Trophoblast cell (in vitro differentiated cells and primary cell): ENCODE results near the gene MGME1.

Source experiments
- DNase-seq, 2 donors: peaks; one replicate each; pipeline ENCODE4 v3.0.0-alpha.2; 2016
- H2AFZ ChIP-seq: 2 replicates; pipeline ENCODE4 v1.6.1; 2013; ENCODE audit warnings: low read length, moderate library complexity, mild to moderate bottlenecking; ENCODE audit not compliant: insufficient read depth, poor library complexity
- H2AK5ac ChIP-seq: 2 replicates; pipeline ENCODE4 v1.6.1; 2013; ENCODE audit warnings: mild to moderate bottlenecking, low read length
- H2BK120ac ChIP-seq: 2 replicates; pipeline ENCODE4 v1.6.1; 2013; ENCODE audit warnings: low read length, mild to moderate bottlenecking, moderate library complexity; ENCODE audit not compliant: insufficient read depth, poor library complexity
- H2BK12ac ChIP-seq: 2 replicates; pipeline ENCODE4 v1.6.1; 2013; ENCODE audit warnings: mild to moderate bottlenecking, low read length, moderate library complexity
- H2BK5ac ChIP-seq: 2 replicates; pipeline ENCODE4 v1.6.1; 2013; ENCODE audit warnings: low read length, low read depth, moderate library complexity, mild to moderate bottlenecking; ENCODE audit not compliant: poor library complexity
- H3K14ac ChIP-seq: 2 replicates; pipeline ENCODE4 v1.6.1; 2013; ENCODE audit warnings: mild to moderate bottlenecking, low read length
- H3K18ac ChIP-seq: 2 replicates; pipeline ENCODE4 v1.6.1; 2013; ENCODE audit warnings: mild to moderate bottlenecking, low read length
- H3K23ac ChIP-seq: 2 replicates; pipeline ENCODE4 v1.6.1; 2013; ENCODE audit warnings: low read length
- H3K27ac ChIP-seq: 2 replicates; pipeline ENCODE4 v1.5.1; 2013; ENCODE audit warnings: low read depth, mild to moderate bottlenecking, inconsistent platforms, low read length, moderate library complexity
- H3K27me3 ChIP-seq: 2 replicates; pipeline ENCODE4 v1.6.1; 2013; ENCODE audit warnings: inconsistent platforms, mild to moderate bottlenecking, low read length, moderate library complexity; ENCODE audit not compliant: insufficient read depth
- H3K36me3 ChIP-seq, 2 experiments: 1 replicate in 1 of 2; 2 replicates in 1 of 2; pipeline ENCODE4 v1.6.1; 2013; ENCODE audit warnings: low read length in 2 of 2, mild to moderate bottlenecking in 2 of 2, moderate library complexity in 1 of 2; ENCODE audit not compliant: insufficient read depth in 2 of 2, control insufficient read depth in 1 of 2
- H3K4ac ChIP-seq: 2 replicates; pipeline ENCODE4 v1.6.1; 2013; ENCODE audit warnings: low read depth, mild to moderate bottlenecking, low read length, moderate library complexity
- H3K4me1 ChIP-seq, 2 experiments: 1 replicate in 1 of 2; 2 replicates in 1 of 2; pipeline ENCODE4 v1.6.1; 2013; ENCODE audit warnings: low read length in 2 of 2, mild to moderate bottlenecking in 2 of 2, moderate library complexity in 1 of 2; ENCODE audit not compliant: insufficient read depth in 2 of 2, control insufficient read depth in 1 of 2
- H3K4me2 ChIP-seq: 2 replicates; pipeline ENCODE4 v1.6.1; 2013; ENCODE audit warnings: inconsistent platforms, mild to moderate bottlenecking, low read length, moderate library complexity
- H3K4me3 ChIP-seq: 2 replicates; pipeline ENCODE4 v1.5.1; 2013; ENCODE audit warnings: mild to moderate bottlenecking, low read depth, low read length, inconsistent platforms
- H3K79me1 ChIP-seq: one replicate; pipeline ENCODE4 v1.6.1; 2013; ENCODE audit warnings: low read length
- H3K79me2 ChIP-seq: 2 replicates; pipeline ENCODE4 v1.6.1; 2013; ENCODE audit warnings: low read length, mild to moderate bottlenecking; ENCODE audit not compliant: control insufficient read depth, insufficient read depth, poor library complexity
- H3K9ac ChIP-seq: 2 replicates; pipeline ENCODE4 v1.6.1; 2013; ENCODE audit warnings: mild to moderate bottlenecking, low read length
- H3K9me3 ChIP-seq: 2 replicates; pipeline ENCODE4 v1.6.1; 2013; ENCODE audit warnings: low read depth, mild to moderate bottlenecking, control low read depth, inconsistent platforms, low read length; ENCODE audit not compliant: insufficient read depth
- H4K12ac ChIP-seq: 2 replicates; pipeline ENCODE4 v1.6.1; 2013; ENCODE audit warnings: low read depth, mild to moderate bottlenecking, low read length, moderate library complexity
- H4K8ac ChIP-seq: 2 replicates; pipeline ENCODE4 v1.6.1; 2013; ENCODE audit warnings: low read depth, mild to moderate bottlenecking, low read length, moderate library complexity
- H4K91ac ChIP-seq: one replicate; pipeline ENCODE4 v1.6.1; 2013; ENCODE audit warnings: low read depth, mild to moderate bottlenecking, low read length, moderate library complexity
- WGBS: extraction: QIAGEN DNeasy Blood & Tissue Kit; methylation state at CpG from one replicate; pipeline ENCODE4 v1.1.7; 2013; ENCODE audit warnings: missing lambda C conversion rate; ENCODE audit not compliant: insufficient read length, insufficient coverage; ENCODE audit errors: extremely low coverage; 5-methylcytosine and 5-hydroxymethylcytosine counted together

The MGME1 gene

GRCh38 chr20:18031888-18032509 lies 63.2 kb downstream of the MGME1 start:
- no peak overlapping the region for H2BK12ac ChIP-seq
- no peaks in the 10 kb centered on the region for H3K79me1 ChIP-seq
- no peaks in the 10 kb centered on the region for H3K9me3 ChIP-seq
- H3K4me1 ChIP-seq: peaks cover 4 to 5% of the 10 kb centered on the region in 2 experiments
- H3K18ac ChIP-seq: no peak overlapping the region
- no peak overlapping the region for H2AFZ ChIP-seq
- H3K27ac ChIP-seq: no peak overlapping the region
- H3K14ac ChIP-seq: no peak overlapping the region
- H2BK5ac ChIP-seq: no peak overlapping the region
- no peak overlapping the region for H3K23ac ChIP-seq
- no peak overlapping the region for H3K4me3 ChIP-seq
- H3K4me2 ChIP-seq: no peak overlapping the region
- no peaks in the 10 kb centered on the region for H3K27me3 ChIP-seq
- no peak overlapping the region for H4K91ac ChIP-seq
- no peaks in the 10 kb centered on the region for H3K79me2 ChIP-seq
- H4K12ac ChIP-seq: no peak overlapping the region
- no CpG with 5 or more reads among the region's 7 CpGs for WGBS
- no peak overlapping the region for H3K4ac ChIP-seq
- H4K8ac ChIP-seq: no peak overlapping the region
- no peak overlapping the region for H2AK5ac ChIP-seq
- DNase-seq: no peak
- H2BK120ac ChIP-seq: no peak overlapping the region
- peaks cover 3 to 8% of the 10 kb centered on the region in 2 experiments for H3K36me3 ChIP-seq
- no peak overlapping the region for H3K9ac ChIP-seq

GRCh38 chr20:18032977-18033892 lies 64.4 kb downstream of the MGME1 start:
- no peak overlapping the region for H2BK120ac ChIP-seq
- no peak overlapping the region for H4K12ac ChIP-seq
- H3K9ac ChIP-seq: no peak overlapping the region
- H2AFZ ChIP-seq: no peak overlapping the region
- H2AK5ac ChIP-seq: no peak overlapping the region
- peak overlapping the region; percentile 37 for H4K8ac ChIP-seq
- peaks cover 12 to 16% of the 10 kb centered on the region in 2 experiments for H3K36me3 ChIP-seq
- H3K23ac ChIP-seq: no peak overlapping the region
- no peak overlapping the region for H3K4me3 ChIP-seq
- H4K91ac ChIP-seq: no peak overlapping the region
- no CpG with 5 or more reads among the region's 17 CpGs for WGBS
- H3K79me2 ChIP-seq: peaks cover 2% of the 10 kb centered on the region
- H3K18ac ChIP-seq: no peak overlapping the region
- no peaks in the 10 kb centered on the region for H3K9me3 ChIP-seq
- no peak overlapping the region for H3K14ac ChIP-seq
- no peak overlapping the region for H2BK5ac ChIP-seq
- H3K4me2 ChIP-seq: no peak overlapping the region
- no peak for DNase-seq
- no peak overlapping the region for H3K27ac ChIP-seq
- no peak overlapping the region for H3K4ac ChIP-seq
- H3K79me1 ChIP-seq: no peaks in the 10 kb centered on the region
- H2BK12ac ChIP-seq: no peak overlapping the region
- H3K4me1 ChIP-seq: peaks cover 4 to 5% of the 10 kb centered on the region in 2 experiments
- no peaks in the 10 kb centered on the region for H3K27me3 ChIP-seq

GRCh38 chr20:18034039-18034438 lies 65.2 kb downstream of the MGME1 start:
- peaks cover 2% of the 10 kb centered on the region for H3K79me2 ChIP-seq
- no peak overlapping the region for H2AFZ ChIP-seq
- H3K27me3 ChIP-seq: no peaks in the 10 kb centered on the region
- H3K23ac ChIP-seq: no peak overlapping the region
- no peak overlapping the region for H3K18ac ChIP-seq
- no peak overlapping the region for H2AK5ac ChIP-seq
- H2BK5ac ChIP-seq: no peak overlapping the region
- H3K14ac ChIP-seq: no peak overlapping the region
- peaks cover 4 to 5% of the 10 kb centered on the region in 2 experiments for H3K4me1 ChIP-seq
- WGBS: no CpG with 5 or more reads among the region's 5 CpGs
- H4K8ac ChIP-seq: no peak overlapping the region
- H3K4me2 ChIP-seq: no peak overlapping the region
- no peak overlapping the region for H3K9ac ChIP-seq
- DNase-seq: no peak
- H4K12ac ChIP-seq: no peak overlapping the region
- peaks cover 17 to 19% of the 10 kb centered on the region in 2 experiments for H3K36me3 ChIP-seq
- H3K4ac ChIP-seq: no peak overlapping the region
- no peak overlapping the region for H3K4me3 ChIP-seq
- H3K79me1 ChIP-seq: no peaks in the 10 kb centered on the region
- H4K91ac ChIP-seq: no peak overlapping the region
- no peak overlapping the region for H2BK12ac ChIP-seq
- H2BK120ac ChIP-seq: no peak overlapping the region
- H3K27ac ChIP-seq: no peak overlapping the region
- no peaks in the 10 kb centered on the region for H3K9me3 ChIP-seq

GRCh38 chr20:18039063-18039462 lies 70.2 kb downstream of the MGME1 start:
- Histone ChIP-seq H3K4me1 (no peaks in the 10 kb centered on the region), H3K79me2 (peaks cover 2% of the 10 kb centered on the region), H2BK12ac (no peak overlapping the region), H3K18ac (no peak overlapping the region), H3K14ac (no peak overlapping the region), H4K8ac (no peak overlapping the region), H3K79me1 (no peaks in the 10 kb centered on the region), H3K4me3 (no peak overlapping the region), H3K4ac (no peak overlapping the region), H3K27ac (no peak overlapping the region), H2BK5ac (no peak overlapping the region), H2BK120ac (no peak overlapping the region), H3K9ac (no peak overlapping the region), H3K27me3 (no peaks in the 10 kb centered on the region), H3K4me2 (no peak overlapping the region), H3K9me3 (no peaks in the 10 kb centered on the region), H2AK5ac (no peak overlapping the region), H3K23ac (no peak overlapping the region), H2AFZ (no peak overlapping the region), H4K12ac (no peak overlapping the region), H4K91ac (no peak overlapping the region), H3K36me3 (peaks cover 32 to 33% of the 10 kb centered on the region in 2 experiments)
- no CpG with 5 or more reads among the region's 5 CpGs for WGBS
- DNase-seq: no peak
